ENCODE measurements around the gene KCNQ1. TPM values are rescaled to one million over a fixed set of nuclear protein-coding genes. Genes with fewer than 3 reads are reported as not detected.

The KCNQ1 gene
- total RNA-seq, 1 experiment from 2014 or later, result 10.7 TPM

DNA sequence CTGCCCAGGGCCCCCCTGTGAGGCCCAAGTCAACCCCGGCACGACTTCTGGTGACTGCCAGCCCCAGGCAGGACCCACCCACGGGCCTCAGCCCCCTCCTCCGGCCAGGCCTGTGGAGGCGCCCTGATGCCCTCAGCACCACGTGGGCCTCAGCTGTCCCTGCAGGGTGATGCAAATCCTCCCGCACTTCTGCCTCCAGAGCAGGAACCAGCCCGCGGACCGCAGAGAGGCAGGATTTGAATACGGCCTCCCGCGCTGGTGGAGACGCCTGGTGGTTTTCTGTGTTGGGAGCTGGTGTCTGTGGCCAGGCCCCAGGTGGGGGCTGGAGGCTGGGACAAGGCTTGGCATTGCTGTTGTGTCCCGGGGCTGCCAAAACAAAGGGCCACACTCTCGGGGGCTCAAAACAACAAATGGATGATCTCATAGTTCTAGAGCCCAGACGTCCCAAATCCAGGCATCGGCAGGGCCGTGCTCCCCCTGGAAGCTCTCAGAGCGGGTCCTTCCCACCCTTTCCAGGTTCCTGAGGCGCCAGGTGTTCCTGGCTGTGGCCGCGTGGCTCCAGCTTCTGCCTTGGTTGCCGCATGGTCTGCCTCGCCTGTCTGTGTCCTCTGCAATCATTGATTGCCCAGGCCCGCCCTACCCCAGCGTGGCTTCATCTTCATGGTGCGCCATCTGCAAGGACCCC, 19.9 kb upstream of the KCNQ1 start:
- no peaks in the 10 kb centered on the region for H4K20me1 ChIP-seq (ENCODE audit: insufficient read depth)
- no peaks in the 10 kb centered on the region for H3K36me3 ChIP-seq (ENCODE audit: control insufficient read depth in 1 of 2, insufficient read depth in 2 of 2, low read length in 2 of 2)
- no peak overlapping the region for H3K9ac ChIP-seq (ENCODE audit: low read length)
- intact Hi-C loops (cut with micrococcal nuclease), result no loop called here
- H3K9me3 ChIP-seq (ENCODE audit: control insufficient read depth in 1 of 2, insufficient read depth in 1 of 2, low read depth in 1 of 2, low read length in 2 of 2), result no peaks in the 10 kb centered on the region
- no peaks in the 10 kb centered on the region for H3K79me2 ChIP-seq (ENCODE audit: insufficient read depth, low read length)
- H2AFZ ChIP-seq (ENCODE audit: low read depth, low read length, poor library complexity, severe bottlenecking), result no peak overlapping the region
- RAD21 ChIA-PET (ENCODE audit: low non-redundant PET in 1 of 2, low total read pairs in 2 of 2, uncharacterized antibody in 2 of 2, unreplicated experiment in 2 of 2), result interaction anchor here in 1 of 2 experiments (0.7 kb wide), 1 partner anchor 107 kb away, joined by 4 read pairs; no protein-coding TSS in a partner anchor
- ATAC-seq (no peak), DNase-seq (ENCODE audit: low read depth, low spot score) (no peak)
- no peak overlapping the region for H3K4me2 ChIP-seq (ENCODE audit: low read length)
- TF ChIP-seq CBX3 (IDR thresholded peaks at IDR 0.05; ENCODE audit: low read depth) (no peak), RAD21 (IDR thresholded peaks at IDR 0.05; ENCODE audit: low read depth) (no peak), SRF (IDR thresholded peaks at IDR 0.05; ENCODE audit: low read depth) (no peak), ZFX (IDR thresholded peaks at IDR 0.05) (no peak), SIN3A (IDR thresholded peaks at IDR 0.05; ENCODE audit: low read depth) (no peak), POLR2A (IDR thresholded peaks at IDR 0.05; ENCODE audit: borderline replicate concordance, extremely low read depth, insufficient read depth, insufficient read length) (no peak), ELF1 (IDR thresholded peaks at IDR 0.05; ENCODE audit: borderline replicate concordance, low read depth) (no peak), CEBPB (IDR thresholded peaks at IDR 0.05; ENCODE audit: low read depth) (no peak), ZNF274 (IDR thresholded peaks at IDR 0.05; ENCODE audit: low read depth, low read length) (no peak), EZH2phosphoT487 (IDR thresholded peaks at IDR 0.05; ENCODE audit: borderline replicate concordance) (no peak), JUND (IDR thresholded peaks at IDR 0.05) (no peak)
- TF ChIP-seq, protein P1, sequence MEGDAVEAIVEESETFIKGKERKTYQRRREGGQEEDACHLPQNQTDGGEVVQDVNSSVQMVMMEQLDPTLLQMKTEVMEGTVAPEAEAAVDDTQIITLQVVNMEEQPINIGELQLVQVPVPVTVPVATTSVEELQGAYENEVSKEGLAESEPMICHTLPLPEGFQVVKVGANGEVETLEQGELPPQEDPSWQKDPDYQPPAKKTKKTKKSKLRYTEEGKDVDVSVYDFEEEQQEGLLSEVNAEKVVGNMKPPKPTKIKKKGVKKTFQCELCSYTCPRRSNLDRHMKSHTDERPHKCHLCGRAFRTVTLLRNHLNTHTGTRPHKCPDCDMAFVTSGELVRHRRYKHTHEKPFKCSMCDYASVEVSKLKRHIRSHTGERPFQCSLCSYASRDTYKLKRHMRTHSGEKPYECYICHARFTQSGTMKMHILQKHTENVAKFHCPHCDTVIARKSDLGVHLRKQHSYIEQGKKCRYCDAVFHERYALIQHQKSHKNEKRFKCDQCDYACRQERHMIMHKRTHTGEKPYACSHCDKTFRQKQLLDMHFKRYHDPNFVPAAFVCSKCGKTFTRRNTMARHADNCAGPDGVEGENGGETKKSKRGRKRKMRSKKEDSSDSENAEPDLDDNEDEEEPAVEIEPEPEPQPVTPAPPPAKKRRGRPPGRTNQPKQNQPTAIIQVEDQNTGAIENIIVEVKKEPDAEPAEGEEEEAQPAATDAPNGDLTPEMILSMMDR (IDR thresholded peaks at IDR 0.05 in 2 of 3, conservative IDR thresholded peaks at IDR 0.05 in 1 of 3; ENCODE audit: borderline replicate concordance in 1 of 3, insufficient read depth in 1 of 3, low read depth in 2 of 3, low read length in 2 of 3), result no peak
- TF ChIP-seq, protein P2, sequence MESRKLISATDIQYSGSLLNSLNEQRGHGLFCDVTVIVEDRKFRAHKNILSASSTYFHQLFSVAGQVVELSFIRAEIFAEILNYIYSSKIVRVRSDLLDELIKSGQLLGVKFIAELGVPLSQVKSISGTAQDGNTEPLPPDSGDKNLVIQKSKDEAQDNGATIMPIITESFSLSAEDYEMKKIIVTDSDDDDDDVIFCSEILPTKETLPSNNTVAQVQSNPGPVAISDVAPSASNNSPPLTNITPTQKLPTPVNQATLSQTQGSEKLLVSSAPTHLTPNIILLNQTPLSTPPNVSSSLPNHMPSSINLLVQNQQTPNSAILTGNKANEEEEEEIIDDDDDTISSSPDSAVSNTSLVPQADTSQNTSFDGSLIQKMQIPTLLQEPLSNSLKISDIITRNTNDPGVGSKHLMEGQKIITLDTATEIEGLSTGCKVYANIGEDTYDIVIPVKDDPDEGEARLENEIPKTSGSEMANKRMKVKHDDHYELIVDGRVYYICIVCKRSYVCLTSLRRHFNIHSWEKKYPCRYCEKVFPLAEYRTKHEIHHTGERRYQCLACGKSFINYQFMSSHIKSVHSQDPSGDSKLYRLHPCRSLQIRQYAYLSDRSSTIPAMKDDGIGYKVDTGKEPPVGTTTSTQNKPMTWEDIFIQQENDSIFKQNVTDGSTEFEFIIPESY (IDR thresholded peaks at IDR 0.05; ENCODE audit: extremely low read depth, insufficient replicate concordance, low read length), result no peak
- TF ChIP-seq, protein P3, sequence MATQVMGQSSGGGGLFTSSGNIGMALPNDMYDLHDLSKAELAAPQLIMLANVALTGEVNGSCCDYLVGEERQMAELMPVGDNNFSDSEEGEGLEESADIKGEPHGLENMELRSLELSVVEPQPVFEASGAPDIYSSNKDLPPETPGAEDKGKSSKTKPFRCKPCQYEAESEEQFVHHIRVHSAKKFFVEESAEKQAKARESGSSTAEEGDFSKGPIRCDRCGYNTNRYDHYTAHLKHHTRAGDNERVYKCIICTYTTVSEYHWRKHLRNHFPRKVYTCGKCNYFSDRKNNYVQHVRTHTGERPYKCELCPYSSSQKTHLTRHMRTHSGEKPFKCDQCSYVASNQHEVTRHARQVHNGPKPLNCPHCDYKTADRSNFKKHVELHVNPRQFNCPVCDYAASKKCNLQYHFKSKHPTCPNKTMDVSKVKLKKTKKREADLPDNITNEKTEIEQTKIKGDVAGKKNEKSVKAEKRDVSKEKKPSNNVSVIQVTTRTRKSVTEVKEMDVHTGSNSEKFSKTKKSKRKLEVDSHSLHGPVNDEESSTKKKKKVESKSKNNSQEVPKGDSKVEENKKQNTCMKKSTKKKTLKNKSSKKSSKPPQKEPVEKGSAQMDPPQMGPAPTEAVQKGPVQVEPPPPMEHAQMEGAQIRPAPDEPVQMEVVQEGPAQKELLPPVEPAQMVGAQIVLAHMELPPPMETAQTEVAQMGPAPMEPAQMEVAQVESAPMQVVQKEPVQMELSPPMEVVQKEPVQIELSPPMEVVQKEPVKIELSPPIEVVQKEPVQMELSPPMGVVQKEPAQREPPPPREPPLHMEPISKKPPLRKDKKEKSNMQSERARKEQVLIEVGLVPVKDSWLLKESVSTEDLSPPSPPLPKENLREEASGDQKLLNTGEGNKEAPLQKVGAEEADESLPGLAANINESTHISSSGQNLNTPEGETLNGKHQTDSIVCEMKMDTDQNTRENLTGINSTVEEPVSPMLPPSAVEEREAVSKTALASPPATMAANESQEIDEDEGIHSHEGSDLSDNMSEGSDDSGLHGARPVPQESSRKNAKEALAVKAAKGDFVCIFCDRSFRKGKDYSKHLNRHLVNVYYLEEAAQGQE (IDR thresholded peaks at IDR 0.05; ENCODE audit: low read depth), result no peak
- TF ChIP-seq, protein P4, sequence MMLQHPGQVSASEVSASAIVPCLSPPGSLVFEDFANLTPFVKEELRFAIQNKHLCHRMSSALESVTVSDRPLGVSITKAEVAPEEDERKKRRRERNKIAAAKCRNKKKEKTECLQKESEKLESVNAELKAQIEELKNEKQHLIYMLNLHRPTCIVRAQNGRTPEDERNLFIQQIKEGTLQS (IDR thresholded peaks at IDR 0.05), result no peak
- TF ChIP-seq, protein P5, sequence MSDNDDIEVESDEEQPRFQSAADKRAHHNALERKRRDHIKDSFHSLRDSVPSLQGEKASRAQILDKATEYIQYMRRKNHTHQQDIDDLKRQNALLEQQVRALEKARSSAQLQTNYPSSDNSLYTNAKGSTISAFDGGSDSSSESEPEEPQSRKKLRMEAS (IDR thresholded peaks at IDR 0.05), result no peak
- H3K9me2 ChIP-seq (ENCODE audit: insufficient read depth), result no peaks in the 10 kb centered on the region
- H3K27ac ChIP-seq (ENCODE audit: low read depth, low read length), result no peak overlapping the region
- CTCF ChIA-PET, result interaction anchor here (1.1 to 4.4 kb wide), 2 partner anchors 107 to 467 kb away, joined by 3 to 64 read pairs; no protein-coding TSS in a partner anchor
- BruUV-seq (replicated peaks), result no TSS peak
- no peaks in the 10 kb centered on the region for H3K27me3 ChIP-seq (ENCODE audit: insufficient read depth, low read length)
- POLR2A ChIA-PET, result no interaction called here
- no peak overlapping the region for H3K4me3 ChIP-seq (replicated peaks in 1 of 2; ENCODE audit: low read depth in 1 of 2, low read length in 2 of 2)
- peaks cover 0 to 10% of the 10 kb centered on the region in 2 experiments; a peak in 2 of 4 replicates for H3K4me1 ChIP-seq (ENCODE audit: control insufficient read depth in 1 of 2, insufficient read depth in 2 of 2, low read length in 2 of 2)
